Astrocyte of the spinal cord (primary cell): ENCODE measurements around the gene RBMS3.

Source experiments
- DNase-seq: peaks from one replicate; pipeline ENCODE4 v3.0.0; 2011; ENCODE audit warnings: low read depth, low spot score
- H3K4me3 ChIP-seq: 2 replicates; pipeline ENCODE4 v1.5.1; 2011; ENCODE audit warnings: low read depth, mild to moderate bottlenecking, low read length, moderate library complexity
- in situ Hi-C: cut with HindIII; loops from 2 replicates; pipeline ENCODE4 v1.10.0; 2017; ENCODE audit warnings: low sequenced_read_pairs
- TF ChIP-seq, protein P1 (sequence below): IDR thresholded peaks from 2 replicates; pipeline ENCODE4 v1.5.1; 2012; ENCODE audit warnings: low read depth, mild to moderate bottlenecking, low read length, inconsistent platforms

RBMS3 gene

DNA sequence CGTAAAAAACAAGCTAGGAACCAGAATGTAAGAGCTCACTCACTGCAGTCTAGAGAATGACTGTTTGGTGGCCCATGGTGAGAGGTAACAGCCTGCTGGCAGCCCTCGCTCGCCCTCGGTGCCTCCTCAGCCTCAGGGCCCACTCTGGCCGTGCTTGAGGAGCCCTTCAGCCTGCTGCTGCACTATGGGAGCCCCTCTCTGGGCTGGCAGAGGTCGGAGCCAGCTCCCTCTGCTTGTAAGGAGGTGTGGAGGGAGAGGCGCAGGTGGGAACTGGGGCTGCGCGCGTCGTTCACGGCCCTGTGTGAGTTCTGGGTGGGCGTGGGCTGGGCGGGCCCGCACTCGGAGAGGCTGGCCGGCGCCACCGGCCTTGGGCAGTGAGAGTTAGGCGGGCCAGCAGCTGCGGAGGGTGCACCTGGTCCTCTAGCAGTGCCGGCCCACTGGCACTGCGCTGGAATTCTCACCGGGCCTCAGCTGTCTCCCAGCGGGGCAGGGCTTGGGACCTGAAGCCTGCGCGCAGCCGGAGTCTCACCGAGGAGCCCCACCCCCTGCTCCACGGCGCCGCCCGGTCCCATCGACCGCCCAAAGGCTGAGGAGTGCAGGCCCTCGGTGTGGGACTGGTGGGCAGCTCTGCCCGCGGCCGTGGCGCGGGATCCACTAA is 420.6 kb downstream of the RBMS3 start:
- TF ChIP-seq, protein P1, sequence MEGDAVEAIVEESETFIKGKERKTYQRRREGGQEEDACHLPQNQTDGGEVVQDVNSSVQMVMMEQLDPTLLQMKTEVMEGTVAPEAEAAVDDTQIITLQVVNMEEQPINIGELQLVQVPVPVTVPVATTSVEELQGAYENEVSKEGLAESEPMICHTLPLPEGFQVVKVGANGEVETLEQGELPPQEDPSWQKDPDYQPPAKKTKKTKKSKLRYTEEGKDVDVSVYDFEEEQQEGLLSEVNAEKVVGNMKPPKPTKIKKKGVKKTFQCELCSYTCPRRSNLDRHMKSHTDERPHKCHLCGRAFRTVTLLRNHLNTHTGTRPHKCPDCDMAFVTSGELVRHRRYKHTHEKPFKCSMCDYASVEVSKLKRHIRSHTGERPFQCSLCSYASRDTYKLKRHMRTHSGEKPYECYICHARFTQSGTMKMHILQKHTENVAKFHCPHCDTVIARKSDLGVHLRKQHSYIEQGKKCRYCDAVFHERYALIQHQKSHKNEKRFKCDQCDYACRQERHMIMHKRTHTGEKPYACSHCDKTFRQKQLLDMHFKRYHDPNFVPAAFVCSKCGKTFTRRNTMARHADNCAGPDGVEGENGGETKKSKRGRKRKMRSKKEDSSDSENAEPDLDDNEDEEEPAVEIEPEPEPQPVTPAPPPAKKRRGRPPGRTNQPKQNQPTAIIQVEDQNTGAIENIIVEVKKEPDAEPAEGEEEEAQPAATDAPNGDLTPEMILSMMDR: no peak
- H3K4me3 ChIP-seq: no peak overlapping the region
- no peak for DNase-seq
- in situ Hi-C loops: no loop called here

DNA sequence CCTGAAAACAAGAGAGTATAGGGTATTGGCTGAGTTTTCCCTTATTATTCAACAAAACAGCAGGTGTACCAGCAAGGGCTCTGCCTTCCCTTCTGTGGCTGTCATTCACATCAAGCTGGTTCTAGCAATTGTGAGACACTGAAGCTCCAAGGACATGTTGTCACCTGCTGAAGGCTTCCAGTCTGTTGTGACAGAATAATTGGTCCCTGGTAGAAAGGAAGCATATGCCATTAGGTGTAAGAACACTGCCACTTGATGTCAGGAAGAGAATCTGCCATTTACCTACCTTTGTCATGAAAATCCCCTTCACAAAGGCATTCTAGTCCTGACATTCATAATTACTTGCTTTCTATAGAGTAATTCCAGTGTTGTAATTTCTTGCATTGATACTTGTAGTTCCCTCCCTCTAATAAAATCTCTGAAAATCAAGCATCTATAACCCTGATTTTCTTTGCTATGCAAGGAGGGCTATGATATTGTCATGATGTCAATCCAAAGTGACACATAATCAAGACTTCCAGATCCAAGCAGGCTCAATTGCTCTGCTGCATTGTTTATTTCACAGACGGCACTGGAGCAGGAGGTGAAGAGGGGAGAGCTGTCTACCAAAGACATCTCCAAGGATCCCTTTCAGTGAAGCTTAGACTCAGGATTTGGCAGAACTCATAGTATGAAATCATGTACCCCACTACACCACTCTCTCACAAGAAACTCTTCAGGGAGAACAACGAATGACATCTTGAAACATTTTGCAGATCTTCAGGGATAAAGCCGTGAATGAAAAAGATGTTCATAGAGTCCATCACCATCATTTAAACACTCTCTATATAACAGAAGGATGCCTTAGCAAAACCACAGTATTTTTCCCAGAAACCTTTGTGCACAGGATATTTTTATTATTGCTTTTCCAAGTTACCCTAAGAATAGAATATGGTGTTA is 425.3 kb downstream of the RBMS3 start:
- H3K4me3 ChIP-seq: no peak overlapping the region
- no peak for DNase-seq
- TF ChIP-seq, protein P1: no peak
- in situ Hi-C loops: no loop called here

DNA sequence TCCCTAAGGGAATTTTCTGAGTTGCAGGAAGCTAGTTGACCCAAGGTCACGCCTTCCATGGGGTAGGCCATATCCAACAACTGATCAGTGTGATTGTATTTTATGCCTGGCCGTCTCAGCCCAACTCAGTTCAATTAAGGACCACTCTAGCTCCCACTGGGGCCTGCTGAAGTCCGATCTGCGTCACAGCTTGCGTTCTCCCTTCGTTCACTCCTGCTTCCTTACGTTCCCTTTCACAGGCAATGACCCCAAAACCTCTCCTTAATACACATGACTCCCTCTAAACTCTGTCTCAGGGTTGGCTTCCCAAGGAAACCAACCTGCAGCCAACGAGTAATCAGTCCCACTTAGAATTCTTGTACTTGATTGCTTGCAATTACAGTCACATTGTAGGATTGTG is 428.0 kb downstream of the RBMS3 start:
- DNase-seq: no peak
- H3K4me3 ChIP-seq: no peak overlapping the region
- in situ Hi-C loops: no loop called here
- TF ChIP-seq, protein P1: no peak

DNA sequence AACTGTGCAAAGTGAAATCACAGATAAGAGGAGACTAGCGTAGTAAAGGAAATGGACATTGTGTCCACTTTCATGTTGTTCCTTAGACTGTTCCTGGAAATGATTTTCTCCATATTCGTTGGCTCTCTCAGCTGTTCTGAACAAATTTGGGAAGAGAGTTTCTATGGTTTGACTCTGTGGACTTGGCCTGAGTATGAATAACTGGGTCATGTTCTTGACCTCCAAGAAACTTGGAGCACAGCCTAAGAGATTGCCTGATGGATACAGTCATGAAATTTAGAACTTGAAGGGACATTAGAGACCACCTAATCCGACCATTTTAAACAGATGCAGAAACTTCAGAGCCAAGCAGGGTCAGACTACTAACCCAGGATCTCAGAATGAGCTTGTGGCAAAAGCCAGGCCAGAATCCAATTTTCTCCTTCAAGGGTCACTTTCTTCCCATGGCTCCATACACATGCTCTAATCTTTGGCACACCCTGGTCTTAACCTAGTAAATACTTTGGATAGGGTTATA is 430.4 kb downstream of the RBMS3 start:
- TF ChIP-seq, protein P1: no peak
- no peak for DNase-seq
- no peak overlapping the region for H3K4me3 ChIP-seq
- in situ Hi-C loops: no loop called here

DNA sequence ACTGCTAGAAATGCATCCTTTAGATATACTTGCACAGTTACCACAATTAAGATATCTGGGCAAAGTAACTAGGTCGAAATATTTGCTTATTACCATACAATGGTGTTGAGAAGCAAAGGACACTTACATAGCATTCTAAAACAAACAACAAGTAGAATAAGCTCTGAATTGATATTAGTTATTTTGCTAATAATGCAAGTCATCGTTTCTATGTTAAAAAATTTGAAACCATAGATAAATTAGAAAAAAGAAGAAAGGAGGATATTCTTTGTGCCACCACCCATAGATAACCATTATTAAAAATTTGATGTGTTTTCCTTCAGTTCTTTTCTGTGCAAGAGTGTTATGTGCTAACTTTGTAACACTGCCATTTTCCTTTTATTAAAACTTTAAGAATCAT is 435.3 kb downstream of the RBMS3 start:
- in situ Hi-C loops: no loop called here
- no peak overlapping the region for H3K4me3 ChIP-seq
- DNase-seq: no peak
- TF ChIP-seq, protein P1: no peak

DNA sequence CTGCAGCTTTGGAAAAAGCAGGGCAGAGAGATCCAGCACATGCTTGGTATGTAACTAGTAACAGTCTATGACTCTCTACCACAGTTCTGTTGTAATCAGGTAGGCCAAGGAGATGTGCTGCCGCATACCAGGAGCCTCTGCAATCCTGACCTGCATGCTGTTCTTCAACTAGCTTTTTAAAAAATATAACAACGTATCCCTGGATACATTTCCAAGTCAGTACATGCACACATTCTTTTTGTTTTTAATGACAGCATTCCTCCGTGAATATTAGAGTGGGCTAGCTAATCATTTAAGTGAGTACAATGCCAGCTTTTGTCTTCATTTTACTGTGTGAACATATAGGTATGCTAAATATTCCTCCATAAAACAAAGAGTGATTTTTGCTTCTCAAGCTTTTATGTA is 437.8 kb downstream of the RBMS3 start:
- DNase-seq: no peak
- in situ Hi-C loops: no loop called here
- TF ChIP-seq, protein P1: no peak

More for the DNA sequence above, 437.8 kb downstream of the RBMS3 start:
- H3K4me3 ChIP-seq: no peak overlapping the region
